H9 (cell line): ENCODE data around the gene THAP5. TPM values are rescaled to one million over a fixed set of nuclear protein-coding genes. Genes with fewer than 3 reads are reported as not detected.

Experiments
- DNase-seq: peaks from one replicate; pipeline ENCODE4 v3.0.0-alpha.2; 2017
- H2AFZ ChIP-seq: one replicate; pipeline ENCODE4 v1.6.1; 2013; ENCODE audit warnings: mild to moderate bottlenecking, low read length, control low read depth, moderate library complexity
- H2AK5ac ChIP-seq: 2 replicates; pipeline ENCODE4 v1.6.1; 2013; ENCODE audit warnings: low read length, control low read depth, mixed read lengths; ENCODE audit not compliant: insufficient read length
- H2BK120ac ChIP-seq: one replicate; pipeline ENCODE4 v1.6.1; 2013; ENCODE audit warnings: low read depth, mild to moderate bottlenecking, low read length, control low read depth, inconsistent platforms; ENCODE audit not compliant: poor library complexity, severe bottlenecking
- H2BK12ac ChIP-seq: 2 replicates; pipeline ENCODE4 v1.6.1; 2013; ENCODE audit warnings: low read length, control low read depth, mixed read lengths, low read depth; ENCODE audit not compliant: insufficient read length
- H2BK15ac ChIP-seq: 2 replicates; pipeline ENCODE4 v1.6.1; 2013; ENCODE audit warnings: low read depth, low read length, control low read depth
- H2BK20ac ChIP-seq: one replicate; pipeline ENCODE4 v1.6.1; 2013; ENCODE audit warnings: low read depth, mild to moderate bottlenecking, low read length, control low read depth, inconsistent platforms; ENCODE audit not compliant: poor library complexity, severe bottlenecking
- H2BK5ac ChIP-seq: 2 replicates; pipeline ENCODE4 v1.6.1; 2013; ENCODE audit warnings: low read length, control low read depth, mixed read lengths; ENCODE audit not compliant: insufficient read length
- H3K14ac ChIP-seq: 2 replicates; pipeline ENCODE4 v1.6.1; 2013; ENCODE audit warnings: low read length, control low read depth; ENCODE audit not compliant: insufficient read depth
- H3K18ac ChIP-seq: 2 replicates; pipeline ENCODE4 v1.6.1; 2013; ENCODE audit warnings: low read depth, mild to moderate bottlenecking, mixed read lengths, low read length, control low read depth; ENCODE audit not compliant: insufficient read length
- H3K23ac ChIP-seq: 2 replicates; pipeline ENCODE4 v1.6.1; 2013; ENCODE audit warnings: low read length, control low read depth, mixed read lengths, low read depth; ENCODE audit not compliant: insufficient read length
- H3K23me2 ChIP-seq: 2 replicates; pipeline ENCODE4 v1.6.1; 2013; ENCODE audit warnings: low read depth, mild to moderate bottlenecking, mixed read lengths, low read length, control low read depth; ENCODE audit not compliant: insufficient read length, poor library complexity, severe bottlenecking
- H3K27ac ChIP-seq: 2 replicates; pipeline ENCODE4 v1.5.1; 2013; ENCODE audit warnings: low read length, control low read depth, mixed read lengths, low read depth; ENCODE audit not compliant: insufficient read length
- H3K27me3 ChIP-seq: 2 replicates; pipeline ENCODE4 v1.6.1; 2013; ENCODE audit warnings: low read length, control low read depth, inconsistent platforms; ENCODE audit not compliant: insufficient read depth
- H3K4ac ChIP-seq: 2 replicates; pipeline ENCODE4 v1.6.1; 2013; ENCODE audit warnings: low read depth, mild to moderate bottlenecking, control low read depth, inconsistent platforms, low read length, moderate library complexity
- H3K4me1 ChIP-seq: 2 replicates; pipeline ENCODE4 v1.6.1; 2013; ENCODE audit warnings: low read length, control low read depth, inconsistent platforms; ENCODE audit not compliant: insufficient read depth
- H3K4me2 ChIP-seq: 2 replicates; pipeline ENCODE4 v1.6.1; 2013; ENCODE audit warnings: low read length, control low read depth, mixed read lengths; ENCODE audit not compliant: insufficient read length, insufficient read depth
- H3K56ac ChIP-seq: 2 replicates; pipeline ENCODE4 v1.6.1; 2013; ENCODE audit warnings: low read depth, mild to moderate bottlenecking, mixed read lengths, low read length, control low read depth; ENCODE audit not compliant: insufficient read length
- H3K79me1 ChIP-seq: 2 replicates; pipeline ENCODE4 v1.6.1; 2013; ENCODE audit warnings: low read depth, mild to moderate bottlenecking, moderate library complexity, low read length, control low read depth, inconsistent platforms; ENCODE audit not compliant: insufficient read depth, poor library complexity, severe bottlenecking
- H3K79me2 ChIP-seq: 2 replicates; pipeline ENCODE4 v1.6.1; 2013; ENCODE audit warnings: low read length, control low read depth, inconsistent platforms; ENCODE audit not compliant: insufficient read depth
- H3K9ac ChIP-seq: 2 replicates; pipeline ENCODE4 v1.6.1; 2013; ENCODE audit warnings: low read length, control low read depth, mixed read lengths; ENCODE audit not compliant: insufficient read length; ENCODE audit errors: extremely low read depth
- H3K9me3 ChIP-seq: one replicate; pipeline ENCODE4 v1.6.1; 2013; ENCODE audit warnings: low read depth, low read length, inconsistent platforms; ENCODE audit not compliant: control insufficient read depth
- H3T11ph ChIP-seq: one replicate; pipeline ENCODE4 v1.6.1; 2013; ENCODE audit warnings: mild to moderate bottlenecking, low read length, control low read depth, inconsistent platforms
- H4K20me1 ChIP-seq: one replicate; pipeline ENCODE4 v1.6.1; 2013; ENCODE audit not compliant: control insufficient read depth, insufficient read length, insufficient read depth
- H4K5ac ChIP-seq: 2 replicates; pipeline ENCODE4 v1.6.1; 2013; ENCODE audit warnings: low read depth, mild to moderate bottlenecking, mixed read lengths, low read length, control low read depth; ENCODE audit not compliant: insufficient read length
- H4K8ac ChIP-seq: replicated peaks from 2 replicates; pipeline ENCODE4 v1.6.1; 2013; ENCODE audit warnings: low read length, control low read depth, mixed read lengths, low read depth; ENCODE audit not compliant: insufficient read length
- H4K91ac ChIP-seq: 2 replicates; pipeline ENCODE4 v1.6.1; 2013; ENCODE audit warnings: low read depth, mild to moderate bottlenecking, moderate library complexity, mixed read lengths, low read length, control low read depth; ENCODE audit not compliant: insufficient read length
- H3K27ac Mint-ChIP-seq, 3 experiments: 2 replicates in 2 of 3; 3 replicates in 1 of 3; pipeline ENCODE4 v1.8.0; 2020 to 2021; ENCODE audit warnings: mixed read lengths in 3 of 3, mild to moderate bottlenecking in 1 of 3, moderate library complexity in 1 of 3
- H3K27me3 Mint-ChIP-seq: 2 replicates; pipeline ENCODE4 v1.8.0; 2021; ENCODE audit warnings: low read depth, mild to moderate bottlenecking, moderate library complexity, mixed read lengths
- H3K36me3 Mint-ChIP-seq, 3 experiments: 2 replicates in 2 of 3; 3 replicates in 1 of 3; pipeline ENCODE4 v1.8.0; 2020 to 2021; ENCODE audit warnings: low read depth in 3 of 3, mixed read lengths in 3 of 3; ENCODE audit not compliant: insufficient read depth in 1 of 3
- H3K4me1 Mint-ChIP-seq, 2 experiments: 2 replicates each; pipeline ENCODE4 v1.8.0; 2020; ENCODE audit warnings: mixed read lengths in 2 of 2
- H3K4me3 Mint-ChIP-seq, 2 experiments: 2 replicates in 1 of 2; 3 replicates in 1 of 2; pipeline ENCODE4 v1.8.0; 2020 to 2021; ENCODE audit warnings: mild to moderate bottlenecking in 2 of 2, mixed read lengths in 2 of 2, moderate library complexity in 1 of 2
- H3K9me3 Mint-ChIP-seq, 2 experiments: 2 replicates in 1 of 2; 3 replicates in 1 of 2; pipeline ENCODE4 v1.8.0; 2020; ENCODE audit warnings: mild to moderate bottlenecking in 2 of 2, mixed read lengths in 2 of 2, moderate library complexity in 1 of 2
- CTCF ChIP-seq: fragments of 200-600 bp; sonication (generic); conservative IDR thresholded peaks from 3 replicates; pipeline ENCODE4 v1.8.0; 2021; ENCODE audit warnings: antibody characterized with exemption, mild to moderate bottlenecking
- WGBS: extraction: QIAGEN DNeasy Blood & Tissue Kit; methylation state at CpG from one replicate; pipeline ENCODE4 v1.1.7; 2013; ENCODE audit warnings: missing lambda C conversion rate, low lambda C conversion rate, mixed read lengths; ENCODE audit not compliant: insufficient read length; ENCODE audit errors: extremely low coverage; 5-methylcytosine and 5-hydroxymethylcytosine counted together
- total RNA-seq: library from RNA; stranded (reverse); gene quantifications from 2 replicates; pipeline ENCODE4 v1.2.1, GENCODE V29; 2021

THAP5 gene
- total RNA-seq, 1 experiment from 2014 or later: 20.6 TPM

GRCh38 chr7:108614896-108615295, 45.4 kb upstream of the THAP5 start:
- no peak overlapping the region for H2BK5ac ChIP-seq
- no peaks in the 10 kb centered on the region for H3K27me3 ChIP-seq
- H2AK5ac ChIP-seq: no peak overlapping the region
- no peak overlapping the region for H2BK15ac ChIP-seq
- H3K4ac ChIP-seq: no peak overlapping the region
- peak overlapping the region; percentile 0 for H2AFZ ChIP-seq
- Mint-ChIP-seq H3K4me3 (no peak overlapping the region), H3K27ac (peak overlapping the region in 1 of 3 experiments; percentile 86; a peak in 1 of 7 replicates), H3K4me1 (peaks cover 30 to 31% of the 10 kb centered on the region in 2 experiments), H3K27me3 (no peaks in the 10 kb centered on the region), H3K36me3 (no peaks in the 10 kb centered on the region), H3K9me3 (no peaks in the 10 kb centered on the region; a peak in 1 of 5 replicates)
- H3K18ac ChIP-seq: no peak overlapping the region
- no peaks in the 10 kb centered on the region for H3K9me3 ChIP-seq
- no peak overlapping the region for H4K8ac ChIP-seq
- no peak overlapping the region for H3K56ac ChIP-seq
- no peaks in the 10 kb centered on the region for H3K23me2 ChIP-seq
- H3K79me1 ChIP-seq: no peaks in the 10 kb centered on the region
- H3K14ac ChIP-seq: no peak overlapping the region
- no peak overlapping the region for H3K4me2 ChIP-seq
- H2BK120ac ChIP-seq: no peak overlapping the region
- no peak for DNase-seq
- H4K20me1 ChIP-seq: no peaks in the 10 kb centered on the region
- no peaks in the 10 kb centered on the region for H3K79me2 ChIP-seq
- no peak for TF ChIP-seq CTCF
- no peak overlapping the region for H4K91ac ChIP-seq
- H3K4me1 ChIP-seq: peaks cover 10% of the 10 kb centered on the region; the same call in 1 of the 2 replicates
- no peak overlapping the region for H3K23ac ChIP-seq
- no peak overlapping the region for H3K9ac ChIP-seq
- no peak overlapping the region for H3K27ac ChIP-seq
- H2BK20ac ChIP-seq: no peak overlapping the region
- H2BK12ac ChIP-seq: no peak overlapping the region
- no peak overlapping the region for H4K5ac ChIP-seq
- H3T11ph ChIP-seq: no peak overlapping the region
- no CpG with 5 or more reads among the region's 3 CpGs for WGBS
